Measurements from ENCODE around the gene PRKCD. TPM values are rescaled to one million over a fixed set of nuclear protein-coding genes. Genes with fewer than 3 reads are reported as not detected.

PRKCD gene
- total RNA-seq, 1 donor from 2014 or later, result 16.1 TPM

- TF ChIP-seq, protein P1, sequence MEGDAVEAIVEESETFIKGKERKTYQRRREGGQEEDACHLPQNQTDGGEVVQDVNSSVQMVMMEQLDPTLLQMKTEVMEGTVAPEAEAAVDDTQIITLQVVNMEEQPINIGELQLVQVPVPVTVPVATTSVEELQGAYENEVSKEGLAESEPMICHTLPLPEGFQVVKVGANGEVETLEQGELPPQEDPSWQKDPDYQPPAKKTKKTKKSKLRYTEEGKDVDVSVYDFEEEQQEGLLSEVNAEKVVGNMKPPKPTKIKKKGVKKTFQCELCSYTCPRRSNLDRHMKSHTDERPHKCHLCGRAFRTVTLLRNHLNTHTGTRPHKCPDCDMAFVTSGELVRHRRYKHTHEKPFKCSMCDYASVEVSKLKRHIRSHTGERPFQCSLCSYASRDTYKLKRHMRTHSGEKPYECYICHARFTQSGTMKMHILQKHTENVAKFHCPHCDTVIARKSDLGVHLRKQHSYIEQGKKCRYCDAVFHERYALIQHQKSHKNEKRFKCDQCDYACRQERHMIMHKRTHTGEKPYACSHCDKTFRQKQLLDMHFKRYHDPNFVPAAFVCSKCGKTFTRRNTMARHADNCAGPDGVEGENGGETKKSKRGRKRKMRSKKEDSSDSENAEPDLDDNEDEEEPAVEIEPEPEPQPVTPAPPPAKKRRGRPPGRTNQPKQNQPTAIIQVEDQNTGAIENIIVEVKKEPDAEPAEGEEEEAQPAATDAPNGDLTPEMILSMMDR (IDR thresholded peaks at IDR 0.05; ENCODE audit: unreplicated experiment), result no peak
- H3K36me3 Mint-ChIP-seq, result peaks cover 7% of the 10 kb centered on the region
- no peak for DNase-seq (ENCODE audit: low spot score in 2 of 2, unreplicated experiment in 2 of 2)
- H3K27ac Mint-ChIP-seq, result peak overlapping the region; percentile 30
- H3K4me3 Mint-ChIP-seq, result no peak overlapping the region
- no peaks in the 10 kb centered on the region for H3K9me3 Mint-ChIP-seq
- peaks cover 7% of the 10 kb centered on the region for H3K27me3 Mint-ChIP-seq (ENCODE audit: low read depth)
- H3K4me1 Mint-ChIP-seq, result peaks cover 16% of the 10 kb centered on the region
Observed at GRCh38 chr3:53193466-53194209, 32.6 kb downstream of the PRKCD start.

DNA sequence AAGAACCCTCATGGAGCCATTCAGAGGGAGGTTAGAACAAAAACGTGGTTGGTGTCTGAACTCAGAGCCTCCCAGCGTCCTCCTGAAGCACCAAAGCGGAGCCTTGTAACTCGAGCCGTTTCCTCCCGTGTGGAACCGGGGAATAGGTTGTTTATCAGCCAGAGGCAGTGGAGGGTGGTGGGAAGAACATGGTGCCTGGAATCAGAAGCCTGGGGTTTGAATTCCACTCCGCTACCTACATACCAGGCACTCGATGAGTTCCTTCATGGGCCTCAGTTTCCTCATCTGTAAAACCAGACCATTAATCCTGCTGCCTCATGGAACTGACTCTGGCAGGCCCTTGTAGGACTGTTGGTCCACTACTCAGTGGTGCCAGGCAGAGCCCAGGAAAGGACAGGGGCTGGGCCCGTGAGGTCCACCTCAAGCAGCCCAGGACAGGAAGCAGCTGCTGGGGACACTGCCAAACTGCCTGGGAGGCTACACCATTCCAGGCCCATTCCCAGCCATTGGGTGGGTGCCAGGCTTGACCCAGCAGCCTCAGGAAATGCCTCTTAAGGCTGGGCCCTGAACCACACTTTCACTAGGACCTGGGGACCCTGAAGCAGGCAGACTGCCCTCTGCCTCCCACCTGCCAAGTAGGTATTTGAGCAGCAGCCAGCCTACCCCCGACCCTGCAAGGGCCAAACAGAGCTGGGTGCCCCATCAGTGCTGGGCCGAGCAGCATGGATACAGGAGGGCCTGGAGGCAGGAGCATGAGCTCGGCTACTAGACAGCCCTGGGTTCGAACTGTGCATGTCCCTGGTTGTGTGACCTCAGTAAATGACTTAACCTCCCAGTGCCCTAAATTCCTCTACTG, 33.4 kb downstream of the PRKCD start:
- DNase-seq (ENCODE audit: low spot score in 2 of 2, unreplicated experiment in 2 of 2), result no peak
- Mint-ChIP-seq H3K4me3 (no peak overlapping the region), H3K27ac (no peak overlapping the region), H3K36me3 (peaks cover 7% of the 10 kb centered on the region), H3K27me3 (ENCODE audit: low read depth) (peaks cover 8% of the 10 kb centered on the region), H3K4me1 (peaks cover 16% of the 10 kb centered on the region), H3K9me3 (no peaks in the 10 kb centered on the region)
- TF ChIP-seq, protein P1 (IDR thresholded peaks at IDR 0.05; ENCODE audit: unreplicated experiment), result no peak

DNA sequence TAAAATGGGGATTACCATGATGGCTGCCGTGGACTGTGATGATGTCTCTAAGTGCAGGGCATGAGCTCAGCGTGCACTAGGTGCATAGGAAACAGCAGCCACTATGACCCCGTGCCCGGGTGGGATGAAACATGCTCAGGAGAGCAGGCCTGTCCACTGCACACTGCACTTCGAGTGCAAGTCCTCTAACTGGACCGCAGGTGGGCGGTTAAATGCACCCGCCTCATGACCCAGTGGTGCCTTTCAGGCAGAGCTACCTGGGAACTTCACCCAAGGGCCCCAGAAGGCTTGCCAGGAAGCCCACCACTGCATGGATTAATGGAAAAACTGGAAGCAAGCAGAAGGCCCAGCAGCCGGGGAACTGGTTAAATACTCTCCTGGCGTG, 34.0 kb downstream of the PRKCD start:
- Mint-ChIP-seq H3K4me1 (peaks cover 16% of the 10 kb centered on the region), H3K36me3 (peaks cover 4% of the 10 kb centered on the region), H3K9me3 (no peaks in the 10 kb centered on the region), H3K27me3 (ENCODE audit: low read depth) (peaks cover 11% of the 10 kb centered on the region), H3K4me3 (no peak overlapping the region), H3K27ac (no peak overlapping the region)
- TF ChIP-seq, protein P1 (IDR thresholded peaks at IDR 0.05; ENCODE audit: unreplicated experiment), result no peak
- DNase-seq (ENCODE audit: low spot score in 2 of 2, unreplicated experiment in 2 of 2), result no peak

GRCh38 chr3:53195602-53196574, 34.9 kb downstream of the PRKCD start:
- no peak overlapping the region for H3K4me3 Mint-ChIP-seq
- H3K9me3 Mint-ChIP-seq, result no peaks in the 10 kb centered on the region
- TF ChIP-seq, protein P1 (IDR thresholded peaks at IDR 0.05; ENCODE audit: unreplicated experiment), result peak; percentile 98
- peak; percentile 44 to 80 for DNase-seq (ENCODE audit: low spot score in 2 of 2, unreplicated experiment in 2 of 2)
- peaks cover 13% of the 10 kb centered on the region for H3K27me3 Mint-ChIP-seq (ENCODE audit: low read depth)
- no peak overlapping the region for H3K27ac Mint-ChIP-seq
- H3K4me1 Mint-ChIP-seq, result peaks cover 16% of the 10 kb centered on the region
- peaks cover 2% of the 10 kb centered on the region for H3K36me3 Mint-ChIP-seq
